Activated CD4-positive, CD25-positive, alpha-beta regulatory T cell treated with anti-CD3 and anti-CD28 coated beads, Interleukin-2, amount 50 U/mL, for 16 hours (primary cell): Measurements from ENCODE around the gene PRAMEF10.
"Not testable (repeated sequence)": the region's sequence is repeated elsewhere in the genome, so short reads cannot be mapped to it uniquely, and the experiment has no call there.

Experiments
- DNase-seq: peaks from one replicate; pipeline ENCODE4 v3.0.0-alpha.2; 2020; ENCODE audit warnings: low read depth, low spot score

Gene PRAMEF10

GRCh38 chr1:12898170-12898569 lies at the start of gene PRAMEF10:
Gene PRAMEF10, minus strand, starts transcription at chr1:12898270. Its CDS starts 2,423 bp downstream, at chr1:12895847.
- DNase-seq: not testable (repeated sequence)

DNA sequence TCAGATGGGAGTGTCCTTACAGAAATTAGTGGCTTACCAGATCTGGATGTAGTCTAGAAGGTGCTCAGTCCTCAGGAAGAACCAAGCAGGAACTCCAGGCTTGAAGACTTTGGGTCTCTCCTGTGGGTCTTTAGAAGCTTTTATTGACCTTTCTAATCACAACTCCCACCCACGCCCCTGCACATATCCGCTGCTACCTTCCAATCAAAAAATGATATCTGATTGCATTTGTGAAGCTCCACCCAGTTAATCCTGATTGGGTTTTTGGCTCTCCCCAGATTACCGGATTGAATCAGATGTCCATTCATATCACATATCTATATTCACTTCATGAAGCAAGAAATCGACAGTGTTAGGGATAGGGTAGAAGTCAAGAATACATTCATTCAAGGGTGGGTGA lies 49.4 kb upstream of the PRAMEF10 start, which contains the start of gene PRAMEF6:
Gene PRAMEF6 (minus strand): TSS at position 101 of the 400 bp plus-strand sequence. CDS start 5,062 bp downstream, outside the sequence.
- not testable (repeated sequence) for DNase-seq

- DNase-seq: not testable (repeated sequence)
Observed at GRCh38 chr1:12924368-12924767, 26.3 kb upstream of the PRAMEF10 start.

- DNase-seq: not testable (repeated sequence)
Observed at GRCh38 chr1:12921749-12922148, 23.7 kb upstream of the PRAMEF10 start.

- DNase-seq: not testable (repeated sequence)
Observed at GRCh38 chr1:12916310-12916709, 18.2 kb upstream of the PRAMEF10 start, which contains the start of gene PRAMEF7. Gene PRAMEF7, plus strand, starts transcription at chr1:12916610. Its CDS starts 1,083 bp downstream, at chr1:12917693.

GRCh38 chr1:12903793-12904572 lies 5.9 kb upstream of the PRAMEF10 start:
- not testable (repeated sequence) for DNase-seq

DNA sequence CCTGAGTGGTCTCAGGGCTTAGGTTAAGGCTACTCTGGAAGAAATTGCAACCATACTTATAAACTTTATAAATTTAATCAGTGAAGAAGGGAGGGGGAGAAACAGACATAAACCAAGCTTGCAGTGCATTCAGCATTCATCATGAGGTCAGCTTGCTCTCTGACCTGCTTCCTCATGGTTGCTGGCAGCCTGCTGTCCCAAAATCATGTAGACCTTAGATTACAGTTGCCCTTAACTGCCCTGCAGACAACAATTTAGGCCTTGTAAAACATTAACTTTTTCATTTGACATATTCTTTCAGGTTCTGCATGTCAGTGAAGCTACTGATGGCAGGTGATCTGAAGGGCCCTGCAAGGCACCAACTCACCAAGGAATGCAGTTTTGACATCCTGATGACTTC lies 1.1 kb upstream of the PRAMEF10 start:
- not testable (repeated sequence) for DNase-seq

GRCh38 chr1:12886101-12886500 lies 12.0 kb downstream of the PRAMEF10 start, which contains the start of gene PRAMEF4:
Gene PRAMEF4, minus strand, starts transcription at chr1:12886201. Its CDS starts 2,807 bp downstream, at chr1:12883394.
- DNase-seq: not testable (repeated sequence)

- DNase-seq: not testable (repeated sequence)
Observed at GRCh38 chr1:12878453-12878852, 19.6 kb downstream of the PRAMEF10 start.

- DNase-seq: not testable (repeated sequence)
Observed at GRCh38 chr1:12863131-12863880, 34.8 kb downstream of the PRAMEF10 start.

DNA sequence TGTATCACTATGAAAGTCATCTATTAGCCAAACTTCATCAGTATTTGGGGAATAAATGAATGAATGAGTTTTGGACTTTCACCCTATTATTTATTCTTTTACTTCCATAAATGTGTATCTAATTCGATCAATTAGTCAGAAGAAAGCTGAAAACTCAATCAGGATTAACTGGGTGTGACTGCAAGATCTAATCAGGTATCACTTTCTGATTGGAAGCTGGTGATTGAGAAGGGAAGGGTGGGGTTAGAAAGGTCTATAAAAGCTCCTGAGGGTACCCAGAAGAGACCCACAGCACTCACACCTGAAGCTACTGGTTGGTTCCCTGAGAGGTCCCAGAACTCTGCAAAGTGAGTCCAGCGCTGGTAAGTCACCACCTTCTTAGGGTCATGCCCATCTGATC lies 41.3 kb downstream of the PRAMEF10 start, which contains the start of gene PRAMEF2:
Gene PRAMEF2 (plus strand): TSS at position 301 of the 400 bp plus-strand sequence. CDS start 1,924 bp downstream, outside the sequence.
- DNase-seq: not testable (repeated sequence)

- DNase-seq: no peak
Observed at GRCh38 chr1:12851779-12852178, 46.3 kb downstream of the PRAMEF10 start.

- DNase-seq: not testable (repeated sequence)
Observed at GRCh38 chr1:12848620-12849019, 49.5 kb downstream of the PRAMEF10 start, which contains the start of gene HNRNPCL1. Gene HNRNPCL1, minus strand, starts transcription at chr1:12848720. Its CDS starts 431 bp downstream, at chr1:12848289.
